ENCODE data around the gene LY6G6F. TPM values are rescaled to one million over a fixed set of nuclear protein-coding genes. Genes with fewer than 3 reads are reported as not detected.

LY6G6F gene
- total RNA-seq, 2 donors from 2014 or later, result 3.7 TPM; not detected in 1

DNA sequence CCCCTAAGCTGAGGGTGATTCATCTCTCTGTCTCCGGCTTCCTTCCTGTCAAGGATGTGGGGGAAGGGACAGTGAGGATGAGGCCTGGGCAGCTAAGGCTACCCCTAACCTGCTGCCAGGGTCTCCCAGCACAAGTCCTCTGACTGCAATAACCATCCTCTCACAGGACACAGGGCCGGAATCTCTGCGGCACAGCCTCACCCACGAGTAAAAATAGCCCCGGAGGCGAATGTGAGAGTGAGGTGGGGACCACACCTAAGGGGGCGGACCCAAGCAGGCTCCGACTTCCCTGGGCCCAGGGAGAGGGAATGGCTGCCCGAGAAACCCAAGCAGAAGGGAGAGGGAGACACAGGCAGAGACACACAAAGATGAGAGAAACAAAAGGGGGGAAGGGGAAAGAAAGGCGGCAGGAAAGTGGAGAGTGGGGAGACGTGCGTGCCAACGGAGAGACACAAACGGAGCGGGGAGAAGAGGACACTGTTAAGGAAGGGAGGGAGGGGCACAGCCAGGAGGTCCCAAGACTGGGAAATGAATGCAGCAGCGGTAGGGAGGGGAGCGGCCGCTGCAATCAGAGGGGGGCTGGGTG, 28.2 kb downstream of the LY6G6F start:
- Histone ChIP-seq H3K9me3 (no peaks in the 10 kb centered on the region), H3K36me3 (peaks cover 4 to 14% of the 10 kb centered on the region in 2 donors), H3K4me1 (replicated peaks) (peaks cover 17% of the 10 kb centered on the region), H3K27ac (peak overlapping the region; percentile 94 to 98), H3K4me3 (peak overlapping the region; percentile 61 to 78), H3K27me3 (replicated peaks; ENCODE audit: insufficient read depth) (no peaks in the 10 kb centered on the region)
- intact Hi-C loops (cut with DNase I), result loop anchor here (5.0 kb wide), 1 partner anchor 87 kb away; no protein-coding TSS in a partner anchor
- WGBS, result 0% methylated on average over 18 of the region's 18 CpGs
- peak; percentile 75 for TF ChIP-seq POLR2A (IDR thresholded peaks at IDR 0.05)
- TF ChIP-seq, protein P1, sequence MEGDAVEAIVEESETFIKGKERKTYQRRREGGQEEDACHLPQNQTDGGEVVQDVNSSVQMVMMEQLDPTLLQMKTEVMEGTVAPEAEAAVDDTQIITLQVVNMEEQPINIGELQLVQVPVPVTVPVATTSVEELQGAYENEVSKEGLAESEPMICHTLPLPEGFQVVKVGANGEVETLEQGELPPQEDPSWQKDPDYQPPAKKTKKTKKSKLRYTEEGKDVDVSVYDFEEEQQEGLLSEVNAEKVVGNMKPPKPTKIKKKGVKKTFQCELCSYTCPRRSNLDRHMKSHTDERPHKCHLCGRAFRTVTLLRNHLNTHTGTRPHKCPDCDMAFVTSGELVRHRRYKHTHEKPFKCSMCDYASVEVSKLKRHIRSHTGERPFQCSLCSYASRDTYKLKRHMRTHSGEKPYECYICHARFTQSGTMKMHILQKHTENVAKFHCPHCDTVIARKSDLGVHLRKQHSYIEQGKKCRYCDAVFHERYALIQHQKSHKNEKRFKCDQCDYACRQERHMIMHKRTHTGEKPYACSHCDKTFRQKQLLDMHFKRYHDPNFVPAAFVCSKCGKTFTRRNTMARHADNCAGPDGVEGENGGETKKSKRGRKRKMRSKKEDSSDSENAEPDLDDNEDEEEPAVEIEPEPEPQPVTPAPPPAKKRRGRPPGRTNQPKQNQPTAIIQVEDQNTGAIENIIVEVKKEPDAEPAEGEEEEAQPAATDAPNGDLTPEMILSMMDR (IDR thresholded peaks at IDR 0.05), result no peak
- TF ChIP-seq POLR2AphosphoS5 (IDR thresholded peaks at IDR 0.05), result peak; percentile 71
- DNase-seq (ENCODE audit: low spot score), result peak; percentile 60

DNA sequence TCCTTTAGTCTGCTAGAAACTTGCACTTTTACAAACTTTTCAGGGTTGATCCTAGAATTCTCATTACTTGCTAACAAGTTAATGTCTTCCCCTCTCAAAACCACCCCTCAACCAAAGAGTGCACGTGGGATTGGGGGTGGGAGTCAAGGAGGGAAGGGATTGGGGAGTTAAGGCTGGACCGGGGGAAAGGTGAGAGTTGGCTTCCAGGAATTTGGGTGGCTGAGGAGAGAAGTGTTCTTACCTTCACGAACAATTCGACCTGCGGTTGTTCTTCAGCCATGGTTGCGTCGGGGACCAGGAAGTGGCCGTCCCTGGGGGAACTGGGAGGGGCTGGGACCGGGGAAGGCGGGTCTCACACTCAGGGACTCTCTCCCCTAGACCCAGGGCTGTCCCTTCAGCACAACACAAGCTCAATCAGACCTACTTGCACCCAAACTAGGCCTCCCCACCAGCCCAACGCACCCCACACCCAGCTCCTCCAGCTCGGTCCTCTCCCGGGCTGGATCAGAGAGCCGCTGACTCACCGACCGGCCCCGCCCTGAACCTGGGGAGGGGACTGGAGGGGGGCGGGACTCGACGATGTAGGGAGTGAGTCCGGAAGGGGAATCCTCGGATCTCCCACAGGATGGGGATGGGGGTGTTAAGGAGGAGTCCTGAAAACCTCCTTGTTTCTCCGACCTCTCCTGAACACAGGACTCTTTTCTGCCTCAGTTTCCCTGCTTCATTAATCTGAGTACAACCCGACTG, 29.5 kb downstream of the LY6G6F start, which contains the start of gene CLIC1:
Gene CLIC1 (minus strand): TSS at position 510 of the 747 bp plus-strand sequence. CDS start 230 bp downstream, at position 280.
- H3K4me1 ChIP-seq (replicated peaks), result peaks cover 17% of the 10 kb centered on the region

DNA sequence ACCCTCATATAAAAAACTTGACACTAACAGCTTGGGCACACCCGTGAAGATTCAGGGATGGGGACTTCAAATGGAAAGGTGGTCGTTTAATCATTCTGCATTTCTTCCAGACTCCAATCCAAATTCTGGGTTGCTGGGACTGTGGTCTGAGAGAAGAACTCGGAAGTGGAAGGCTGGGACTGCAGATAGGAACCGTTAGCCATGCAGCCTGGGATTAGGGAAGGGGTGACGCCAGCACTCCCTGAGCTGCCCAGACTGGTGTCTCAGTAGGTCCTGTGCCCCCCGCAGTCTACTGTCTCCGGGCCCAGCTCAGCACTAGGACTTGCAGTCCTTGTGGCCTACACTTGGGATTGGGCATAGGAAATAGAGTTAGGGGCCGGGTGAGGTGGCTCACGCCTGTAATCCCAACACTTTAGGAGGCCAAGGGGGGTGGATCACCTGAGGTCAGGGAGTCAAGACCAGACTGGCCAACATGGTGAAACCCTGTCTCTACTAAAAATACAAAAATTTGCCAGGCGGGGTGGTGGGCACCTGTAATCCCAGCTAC, 30.2 kb downstream of the LY6G6F start:
- TF ChIP-seq POLR2A (IDR thresholded peaks at IDR 0.05), result no peak
- TF ChIP-seq, protein P1 (IDR thresholded peaks at IDR 0.05), result no peak
- no peak for TF ChIP-seq POLR2AphosphoS5 (IDR thresholded peaks at IDR 0.05)
- WGBS, result 35% methylated on average over 10 of the region's 10 CpGs
- H3K27me3 ChIP-seq (replicated peaks; ENCODE audit: insufficient read depth), result no peaks in the 10 kb centered on the region
- peak overlapping the region; percentile 61 to 78 for H3K4me3 ChIP-seq
- peaks cover 3 to 10% of the 10 kb centered on the region in 2 donors for H3K36me3 ChIP-seq
- H3K27ac ChIP-seq, result peak overlapping the region; percentile 94 to 98
- intact Hi-C loops (cut with DNase I), result loop anchor here (5.0 kb wide), 1 partner anchor 85 kb away; no protein-coding TSS in a partner anchor
- no peaks in the 10 kb centered on the region for H3K9me3 ChIP-seq
- peaks cover 17% of the 10 kb centered on the region for H3K4me1 ChIP-seq (replicated peaks)
- no peak for DNase-seq (ENCODE audit: low spot score)

More for the DNA sequence above, 29.5 kb downstream of the LY6G6F start, which contains the start of gene CLIC1:
- peak within 1 kb of the TSS; percentile 61 to 78 for H3K4me3 ChIP-seq
- 0% methylated on average over 24 of the region's 24 CpGs for WGBS
- DNase-seq (ENCODE audit: low spot score), result peak; percentile 87
- peaks cover 4 to 14% of the 10 kb centered on the region in 2 donors for H3K36me3 ChIP-seq
- no peaks in the 10 kb centered on the region for H3K27me3 ChIP-seq (replicated peaks; ENCODE audit: insufficient read depth)
- no peaks in the 10 kb centered on the region for H3K9me3 ChIP-seq
- TF ChIP-seq POLR2A (IDR thresholded peaks at IDR 0.05) (peak; percentile 97), POLR2AphosphoS5 (IDR thresholded peaks at IDR 0.05) (peak; percentile 97)
- TF ChIP-seq, protein P1 (IDR thresholded peaks at IDR 0.05), result no peak
- intact Hi-C loops (cut with DNase I), result loop anchor here (5.0 kb wide), 1 partner anchor 86 kb away; no protein-coding TSS in a partner anchor
- H3K27ac ChIP-seq, result peak within 1 kb of the TSS; percentile 94 to 98

GRCh38 chr6:31737315-31737990, 30.8 kb downstream of the LY6G6F start:
- intact Hi-C loops (cut with DNase I), result loop anchor here (5.0 kb wide), 1 partner anchor 85 kb away; no protein-coding TSS in a partner anchor
- peaks cover 0 to 4% of the 10 kb centered on the region in 2 donors for H3K36me3 ChIP-seq
- H3K27ac ChIP-seq, result peak overlapping the region; percentile 94 to 98
- TF ChIP-seq POLR2A (IDR thresholded peaks at IDR 0.05) (no peak), POLR2AphosphoS5 (IDR thresholded peaks at IDR 0.05) (no peak)
- TF ChIP-seq, protein P1 (IDR thresholded peaks at IDR 0.05), result no peak
- WGBS, result 48% methylated on average over 7 of the region's 7 CpGs
- H3K9me3 ChIP-seq, result no peaks in the 10 kb centered on the region
- DNase-seq (ENCODE audit: low spot score), result no peak
- H3K27me3 ChIP-seq (replicated peaks; ENCODE audit: insufficient read depth), result no peaks in the 10 kb centered on the region
- H3K4me3 ChIP-seq, result peak overlapping the region in 1 of 2 donors; percentile 4
- H3K4me1 ChIP-seq (replicated peaks), result peaks cover 17% of the 10 kb centered on the region

Data from prostate gland (tissue), 2 donors.